Measurements from ENCODE around the gene SMIM3.
"Not testable (repeated sequence)": the region's sequence is repeated elsewhere in the genome, so short reads cannot be mapped to it uniquely, and the experiment has no call there.

SMIM3 gene

DNA sequence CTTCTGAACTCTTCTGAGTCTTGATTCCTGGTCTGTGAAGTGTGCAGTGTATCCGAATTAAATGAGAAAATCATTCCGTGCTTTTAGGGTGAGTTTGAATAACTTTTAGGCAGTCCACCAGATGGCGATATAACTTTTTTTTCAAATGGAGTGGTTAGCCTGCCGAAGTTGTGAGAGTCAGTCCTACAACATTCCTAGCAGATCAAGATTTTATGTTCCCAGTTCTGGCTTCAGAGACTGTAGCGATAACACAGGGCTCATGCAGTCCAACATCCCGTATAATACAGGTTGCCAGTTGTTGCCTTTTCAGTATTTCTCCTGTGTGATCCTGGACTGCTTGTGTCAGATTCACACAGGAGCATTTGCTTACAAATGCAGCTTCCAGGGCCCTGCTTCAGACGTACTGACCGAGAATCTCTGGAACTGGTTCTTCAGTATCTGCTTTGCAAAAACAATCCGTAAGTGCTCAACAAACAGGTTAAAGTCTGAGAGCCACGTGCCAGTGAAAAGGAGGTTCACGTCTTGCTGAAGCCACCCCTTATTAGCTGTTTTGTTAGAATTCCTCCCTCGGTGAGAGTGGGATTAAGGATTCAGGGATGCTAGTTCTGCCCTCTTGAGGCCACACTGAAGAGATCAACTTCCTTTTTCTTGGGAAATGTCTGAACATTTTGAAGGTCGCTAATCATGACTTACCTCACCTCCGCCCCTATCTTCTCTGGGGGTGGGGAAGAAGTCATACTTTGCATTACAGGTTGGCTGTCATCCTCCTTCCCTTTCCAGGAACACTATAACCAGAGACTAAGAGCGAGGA is 22.8 kb downstream of the SMIM3 start:
- DNase-seq, result peak; percentile 48 to 74

- DNase-seq, result no peak
These were observed 25.8 kb downstream of the SMIM3 start for GRCh38 chr5:150804388-150804787.

DNA sequence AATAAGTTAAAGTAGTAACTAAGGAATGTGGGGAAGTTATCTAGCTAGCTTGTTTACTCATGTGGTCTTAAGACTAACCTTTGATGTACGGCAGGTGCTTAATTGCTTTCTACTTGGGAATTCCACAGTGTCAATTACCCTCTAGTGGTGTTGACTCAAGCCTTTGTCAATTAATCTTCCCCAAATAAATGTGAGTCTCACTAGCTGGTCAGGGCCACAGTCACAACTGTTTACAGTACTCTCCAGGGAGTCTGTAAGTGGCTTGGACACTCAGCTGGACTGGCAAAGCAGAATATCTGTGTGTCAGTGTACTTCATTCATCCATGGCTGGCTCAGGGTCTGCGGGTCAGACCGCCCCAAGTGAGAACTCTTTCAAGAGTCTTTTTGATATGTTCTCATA is 30.8 kb downstream of the SMIM3 start:
- no peak for DNase-seq

GRCh38 chr5:150815010-150815409 is 36.5 kb downstream of the SMIM3 start:
- no peak for DNase-seq

DNA sequence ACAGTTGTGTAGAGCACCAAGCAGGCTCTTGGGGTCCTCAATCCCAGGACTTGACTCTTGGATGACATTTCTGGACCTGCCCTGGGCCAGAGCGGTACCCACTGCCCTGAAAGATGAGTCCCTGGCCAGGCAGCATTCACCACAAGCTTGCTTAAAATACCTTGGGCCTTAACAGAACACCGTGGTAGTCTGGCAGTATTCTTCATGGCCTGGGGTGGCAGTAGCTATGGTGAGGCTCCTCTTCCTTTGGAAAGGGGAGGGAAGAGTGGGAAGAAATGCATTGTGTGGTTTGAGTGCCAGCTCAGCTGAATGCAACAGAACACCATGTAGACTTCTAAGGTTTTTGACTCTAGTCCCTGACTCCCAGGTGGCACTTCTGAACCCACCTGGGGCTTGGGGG is 38.4 kb downstream of the SMIM3 start:
- DNase-seq, result no peak

DNA sequence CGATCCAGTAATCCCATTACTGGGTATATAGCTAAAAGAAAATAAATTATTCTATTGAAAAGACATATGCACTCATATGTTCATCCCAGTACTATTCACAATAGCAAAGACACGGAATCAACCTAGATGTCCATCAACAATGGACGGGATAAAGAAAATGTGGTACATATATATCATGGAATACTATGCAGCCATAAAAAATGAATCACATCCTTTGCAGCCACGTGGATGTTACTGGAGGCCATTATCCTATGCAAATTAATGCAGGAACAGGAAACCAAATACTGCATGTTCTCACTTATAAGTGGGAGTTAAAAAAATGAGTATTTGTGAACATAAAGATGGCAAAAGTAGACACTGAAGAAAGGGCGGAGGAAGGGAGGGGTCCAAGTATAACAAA is 51.2 kb downstream of the SMIM3 start:
- no peak for DNase-seq

- DNase-seq, result not testable (repeated sequence)
These were observed 53.3 kb downstream of the SMIM3 start for GRCh38 chr5:150831821-150832220.

DNA sequence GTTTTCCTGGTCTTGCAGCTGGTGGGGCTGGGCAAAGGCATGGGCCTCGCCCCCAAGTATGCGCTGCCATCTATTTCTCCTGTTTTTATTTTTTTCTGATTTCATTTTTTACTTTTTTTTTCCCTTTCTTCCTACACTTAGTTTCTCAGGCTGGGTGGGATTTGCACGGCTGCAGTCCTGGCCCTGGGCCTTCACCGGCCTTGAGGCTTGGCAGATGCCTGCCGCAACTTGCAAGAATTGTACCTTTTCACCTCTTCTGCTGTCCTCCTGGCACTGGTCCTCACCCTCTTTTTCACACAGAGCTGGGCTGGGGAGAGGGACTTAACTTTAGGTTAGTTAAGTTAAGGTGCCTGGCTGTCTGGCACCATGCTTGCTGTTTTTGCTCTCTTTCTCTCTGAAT is 57.5 kb downstream of the SMIM3 start:
- DNase-seq, result no peak

- DNase-seq, result no peak
These were observed 58.1 kb downstream of the SMIM3 start for GRCh38 chr5:150836703-150837102.

DNA sequence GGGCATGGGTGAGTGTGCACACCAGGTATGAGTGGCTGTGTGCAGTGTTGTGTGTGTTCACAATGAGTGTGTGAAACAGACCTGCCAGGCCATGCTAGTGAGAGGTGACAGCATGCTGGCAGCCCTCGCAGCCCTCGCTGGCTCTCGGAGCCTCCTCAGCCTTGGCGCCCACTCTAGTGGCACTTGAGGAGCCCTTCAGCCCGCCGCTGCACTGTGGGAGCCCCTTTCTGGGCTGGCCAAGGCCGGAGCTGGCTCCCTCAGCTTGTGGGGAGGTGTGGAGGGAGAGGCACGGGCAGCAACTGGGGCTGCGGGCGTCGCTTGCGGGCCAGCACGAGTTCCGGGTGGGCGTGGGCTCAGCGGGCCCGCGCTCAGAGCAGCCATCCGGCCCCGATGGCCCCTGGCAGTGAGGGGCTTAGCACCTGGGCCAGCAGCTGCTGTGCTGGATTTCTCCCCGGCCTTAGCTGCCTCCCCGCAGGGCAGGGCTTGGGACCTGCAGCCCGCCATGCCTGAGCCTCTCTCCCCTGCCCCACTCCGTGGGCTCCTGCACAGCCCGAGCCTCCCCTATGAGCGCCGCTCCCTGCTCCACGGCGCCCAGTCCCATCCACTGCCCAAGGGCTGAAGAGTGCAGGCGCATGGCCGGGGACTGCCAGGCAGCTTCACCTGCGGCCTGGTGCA is 66.8 kb downstream of the SMIM3 start:
- not testable (repeated sequence) for DNase-seq

- DNase-seq, result not testable (repeated sequence)
These were observed 67.7 kb downstream of the SMIM3 start, which contains the start of gene IRGM for GRCh38 chr5:150846308-150846653. Gene IRGM (plus strand): TSS chr5:150846521. CDS start chr5:150848124, 1,603 bp downstream.

Measured in inflammatory macrophage treated with lipopolysaccharide for 1 hour (primary cell).